ENCODE measurements around the gene NFATC1.
"Not testable (repeated sequence)": the region's sequence is repeated elsewhere in the genome, so short reads cannot be mapped to it uniquely, and the experiment has no call there.

NFATC1 gene

DNA sequence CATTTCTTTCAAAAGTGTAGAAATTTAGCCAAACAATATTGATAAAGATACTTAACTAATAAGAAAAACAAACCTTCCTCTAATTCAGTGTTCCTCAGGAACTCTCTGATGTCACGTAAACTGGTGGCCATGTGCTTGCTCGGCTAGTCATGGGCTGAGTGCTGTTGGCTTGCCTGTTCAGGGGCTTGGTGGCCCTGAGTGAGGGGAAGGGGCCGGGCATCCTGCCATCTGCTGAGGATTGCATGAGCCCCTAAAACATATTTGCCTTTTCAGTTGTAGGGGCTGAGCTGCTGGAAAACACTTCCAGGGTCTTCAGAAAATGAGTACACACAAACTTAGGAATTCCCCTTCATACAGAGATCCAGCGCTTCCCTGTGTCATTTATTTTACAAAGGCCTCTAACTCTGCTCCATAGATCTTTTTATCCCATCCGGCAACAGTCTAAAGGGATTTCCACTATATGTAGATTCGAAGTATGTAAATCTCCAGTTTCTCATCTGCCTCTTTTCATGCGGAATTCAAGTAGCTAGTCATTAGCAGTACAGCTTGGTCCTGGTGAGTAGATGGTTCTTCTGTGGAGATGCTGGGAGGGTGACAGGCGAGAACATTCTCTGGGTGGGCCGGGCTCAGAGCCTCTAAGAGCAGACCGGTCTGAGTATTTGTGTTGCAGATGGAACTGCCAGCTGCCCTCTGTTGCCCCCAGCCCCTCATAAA is 20.1 kb upstream of the NFATC1 start:
- DNase-seq (ENCODE audit: low spot score), result no peak

DNA sequence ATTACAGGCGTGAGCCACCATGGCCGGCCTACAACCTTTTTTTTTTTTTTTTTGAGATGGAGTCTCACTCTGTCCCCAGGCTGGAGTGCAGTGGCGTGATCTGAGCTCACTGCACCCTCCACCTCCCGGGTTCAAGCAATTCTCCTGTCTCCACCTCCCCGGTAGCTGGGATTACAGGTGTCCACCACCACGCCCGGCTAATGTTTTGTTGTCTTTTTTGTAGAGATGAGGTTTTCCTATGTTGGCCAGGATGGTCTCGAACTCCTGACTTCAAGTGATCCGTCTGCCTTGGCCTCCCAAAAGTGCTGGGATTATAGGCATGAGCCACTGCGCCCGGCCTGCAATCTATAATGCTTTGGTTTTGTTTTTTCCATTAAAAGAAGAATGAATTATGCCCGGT is 19.1 kb upstream of the NFATC1 start:
- not testable (repeated sequence) for DNase-seq (ENCODE audit: low spot score)

DNA sequence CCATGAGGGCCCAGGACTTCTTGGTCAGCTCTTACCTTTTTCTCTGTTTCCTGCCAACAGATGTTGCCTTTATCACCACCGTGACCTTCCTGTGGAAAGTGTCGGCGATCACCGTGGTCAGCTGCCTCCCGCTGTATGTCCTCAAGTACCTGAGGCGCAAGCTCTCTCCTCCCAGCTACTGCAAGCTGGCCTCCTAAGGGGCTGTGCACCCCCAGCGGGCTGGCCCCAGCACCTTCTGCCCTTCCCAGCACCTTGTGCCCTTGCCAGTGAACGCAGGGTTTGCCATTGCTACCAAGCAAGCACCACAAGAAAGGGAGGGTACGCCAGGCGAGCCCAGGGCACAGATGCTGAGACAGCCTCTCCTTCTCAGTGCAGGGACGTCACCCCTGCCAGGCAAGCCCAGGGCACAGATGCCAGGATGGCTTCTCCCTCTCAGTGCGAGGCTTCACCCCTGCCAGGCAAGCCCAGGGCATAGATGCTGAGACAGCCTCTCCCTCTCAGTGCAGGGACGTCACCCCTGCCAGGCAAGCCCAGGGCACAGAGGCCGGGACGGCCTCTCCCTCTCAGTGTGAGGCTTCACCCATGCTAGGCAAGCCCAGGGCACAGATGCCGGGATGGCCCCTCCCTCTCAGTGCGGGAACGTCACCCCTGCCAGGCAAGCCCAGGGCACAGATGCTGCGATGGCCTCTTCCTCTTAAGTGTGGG is 18.4 kb upstream of the NFATC1 start:
- no peak for DNase-seq (ENCODE audit: low spot score)

DNA sequence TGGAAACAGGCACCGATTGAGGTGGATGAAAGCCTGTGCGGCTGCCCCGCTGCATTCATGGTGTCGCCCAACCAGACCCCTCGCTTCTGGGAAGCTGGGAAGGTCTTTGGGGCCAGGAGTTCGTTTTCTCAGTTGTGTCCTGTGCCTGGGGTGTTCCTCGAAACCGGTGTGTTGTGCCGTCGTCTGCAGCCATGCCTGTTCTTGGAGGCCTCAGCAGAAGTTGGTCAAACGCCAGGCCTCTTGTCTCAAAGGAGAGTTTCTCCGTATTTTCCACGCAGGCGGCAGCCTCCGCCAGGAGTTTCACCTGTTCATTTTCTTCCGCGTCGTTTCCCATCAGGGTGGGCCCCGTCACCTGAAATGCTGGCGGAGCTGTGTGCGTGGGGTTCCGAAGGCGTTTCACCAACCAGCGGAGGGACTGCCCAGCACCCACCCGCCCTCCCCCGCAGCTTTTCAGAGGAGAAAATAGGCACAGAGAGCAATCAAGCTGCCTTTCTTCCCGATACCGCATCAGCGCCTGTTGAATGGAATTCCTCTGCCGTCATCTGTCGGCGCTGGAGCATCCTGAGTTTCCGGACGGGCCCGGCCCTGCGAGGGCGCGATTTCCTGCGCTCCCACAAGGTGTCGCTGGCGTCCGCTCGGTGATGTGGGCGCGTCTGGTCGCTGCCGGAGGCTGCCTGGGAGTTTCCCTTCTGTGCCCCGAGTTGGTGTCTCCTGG is 17.0 kb upstream of the NFATC1 start:
- DNase-seq (ENCODE audit: low spot score), result peak; percentile 57

DNA sequence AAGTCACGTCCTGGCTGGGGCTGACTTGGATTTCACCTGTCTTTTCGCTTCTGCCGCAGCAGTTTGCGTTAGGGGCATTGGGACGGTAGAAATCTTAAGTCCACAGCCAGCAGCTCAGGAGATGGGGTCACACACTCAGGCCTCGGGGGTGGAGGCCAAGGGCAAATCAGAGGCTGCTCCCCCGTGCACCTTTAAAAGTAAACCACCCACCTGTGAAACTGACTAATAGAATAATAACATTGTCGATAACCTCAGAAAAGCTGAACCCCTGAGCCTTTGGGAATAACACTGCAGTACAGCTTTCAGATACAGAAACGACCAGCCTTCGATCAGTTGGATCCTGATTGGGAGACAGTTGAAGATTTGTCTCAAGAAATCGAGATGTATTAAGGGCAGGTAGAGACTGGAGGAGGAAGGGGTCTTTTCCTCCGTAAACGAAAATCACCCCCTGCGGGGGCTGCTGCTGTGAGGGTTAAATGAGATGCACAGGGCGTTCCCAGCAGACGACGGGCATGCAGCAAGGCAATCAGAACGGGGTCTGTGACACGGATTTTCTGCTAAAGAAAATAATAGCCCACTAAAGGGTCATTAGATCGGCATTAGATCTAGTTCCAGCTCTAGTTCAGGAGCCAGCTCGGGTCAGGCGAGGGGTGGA is 16.4 kb upstream of the NFATC1 start:
- no peak for DNase-seq (ENCODE audit: low spot score)

DNA sequence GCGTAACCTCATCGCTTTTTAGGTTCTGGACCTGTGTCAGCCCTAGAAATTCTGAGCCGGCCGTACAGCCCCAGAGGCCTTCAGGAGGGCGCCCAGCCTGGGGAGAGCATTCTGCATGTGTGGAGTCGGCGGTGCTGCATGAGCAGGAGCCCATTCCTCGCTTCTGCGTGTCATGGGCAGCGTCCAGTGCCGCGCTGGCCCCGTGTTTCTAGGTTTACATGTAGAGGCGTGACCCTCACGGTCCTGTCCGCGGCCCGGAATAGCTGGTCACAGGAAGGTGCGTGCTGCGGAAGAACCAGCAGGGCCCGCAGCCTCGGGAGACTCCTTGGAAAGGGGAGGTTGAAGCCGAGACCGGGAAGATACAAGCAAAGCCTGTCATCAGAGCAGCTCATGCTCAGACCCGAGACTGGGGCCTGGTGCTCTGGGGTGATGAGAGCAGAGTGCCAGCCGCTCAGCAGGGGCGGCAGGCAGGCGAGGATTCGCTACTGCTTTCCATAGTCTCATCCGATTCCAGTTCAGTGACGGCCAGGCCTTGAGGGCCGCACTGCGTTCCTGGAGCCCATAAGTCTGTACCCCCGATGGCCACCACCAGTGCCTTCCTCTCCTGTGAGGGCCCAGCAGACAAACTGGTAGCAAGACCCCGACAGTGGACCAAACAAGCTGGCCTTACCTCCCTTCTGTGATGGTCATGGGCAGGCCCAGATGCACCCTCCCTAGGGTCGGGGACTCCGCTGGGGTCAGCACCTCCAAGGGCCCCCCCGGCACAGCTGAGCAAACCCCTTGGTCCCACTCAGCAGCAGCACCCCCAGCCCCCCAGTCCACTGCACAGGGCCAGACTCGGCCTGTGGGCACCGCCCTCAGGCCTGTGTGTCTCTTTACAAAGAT is 15.6 kb upstream of the NFATC1 start:
- no peak for DNase-seq (ENCODE audit: low spot score)

DNA sequence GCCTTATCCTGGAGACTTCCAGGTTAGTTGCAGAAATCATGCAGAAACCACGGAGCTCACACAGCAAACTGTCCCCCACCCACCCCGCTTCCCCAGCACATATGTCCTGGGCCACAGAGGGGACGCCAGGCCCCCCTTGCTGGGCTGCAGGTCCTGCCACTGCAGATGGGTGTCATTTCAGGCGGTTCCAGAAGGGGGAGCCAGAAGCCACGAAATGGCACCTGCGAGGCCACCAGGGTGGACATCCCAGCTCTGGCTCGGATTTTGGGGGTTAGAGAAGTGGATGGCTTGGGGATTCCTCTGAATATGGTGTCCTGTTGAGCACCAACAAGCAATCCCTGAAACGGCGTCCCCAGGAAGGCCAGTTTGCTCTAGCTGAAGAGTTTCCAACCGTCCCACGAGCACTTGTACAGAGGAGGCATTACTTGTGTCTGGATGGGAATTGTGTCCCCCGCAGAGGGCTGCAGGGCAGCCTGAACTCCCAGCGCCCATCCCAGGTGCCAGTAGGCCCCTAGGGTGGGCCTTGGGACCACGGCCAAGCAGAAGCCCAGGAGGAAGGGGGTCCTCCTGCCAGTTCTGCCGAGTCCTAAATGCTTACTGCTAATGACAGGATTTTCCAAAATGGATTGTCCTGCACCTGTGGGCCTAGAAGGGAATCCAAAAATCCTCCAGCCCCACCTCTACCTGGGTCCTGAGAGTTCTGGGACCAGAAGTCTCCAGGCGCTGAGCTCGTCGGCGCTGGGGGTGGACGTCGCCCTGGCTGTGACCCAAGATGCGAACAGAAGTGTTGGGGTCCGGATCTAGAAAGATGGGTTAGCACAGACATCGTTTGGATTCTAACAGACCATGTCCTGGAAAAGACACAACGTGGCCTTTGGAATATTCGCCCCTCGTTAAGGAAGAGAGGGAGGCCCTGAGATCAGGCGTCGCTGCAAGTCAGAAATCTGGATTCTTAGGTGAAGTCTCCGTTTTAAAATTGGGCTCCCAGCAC is 14.6 kb upstream of the NFATC1 start:
- DNase-seq (ENCODE audit: low spot score), result peak; percentile 54

DNA sequence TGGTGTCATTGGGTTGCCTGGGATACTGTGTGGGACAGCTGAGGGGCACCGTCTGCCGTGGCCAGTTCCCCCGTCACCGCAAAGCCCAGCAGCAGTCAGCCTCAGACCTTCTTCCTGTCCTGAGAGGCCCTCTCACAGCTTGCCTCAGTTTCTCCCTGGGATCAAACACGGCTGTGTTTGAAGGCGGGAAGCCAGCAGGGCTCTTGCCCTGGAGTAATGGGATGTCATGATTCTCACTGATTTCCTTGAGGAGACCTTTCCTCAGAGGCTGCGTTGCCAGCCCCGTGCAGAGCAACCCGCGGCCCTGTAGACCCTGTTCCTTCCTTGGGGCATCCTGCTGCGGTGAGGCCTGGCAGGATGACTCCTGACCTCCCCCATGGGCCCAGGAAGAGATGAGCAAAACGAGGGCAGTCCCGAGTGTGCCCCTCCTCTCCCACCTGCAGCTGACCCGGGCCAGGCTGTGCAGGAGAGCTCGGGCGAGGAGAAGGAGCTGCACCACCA is 13.9 kb upstream of the NFATC1 start:
- DNase-seq (ENCODE audit: low spot score), result no peak

DNA sequence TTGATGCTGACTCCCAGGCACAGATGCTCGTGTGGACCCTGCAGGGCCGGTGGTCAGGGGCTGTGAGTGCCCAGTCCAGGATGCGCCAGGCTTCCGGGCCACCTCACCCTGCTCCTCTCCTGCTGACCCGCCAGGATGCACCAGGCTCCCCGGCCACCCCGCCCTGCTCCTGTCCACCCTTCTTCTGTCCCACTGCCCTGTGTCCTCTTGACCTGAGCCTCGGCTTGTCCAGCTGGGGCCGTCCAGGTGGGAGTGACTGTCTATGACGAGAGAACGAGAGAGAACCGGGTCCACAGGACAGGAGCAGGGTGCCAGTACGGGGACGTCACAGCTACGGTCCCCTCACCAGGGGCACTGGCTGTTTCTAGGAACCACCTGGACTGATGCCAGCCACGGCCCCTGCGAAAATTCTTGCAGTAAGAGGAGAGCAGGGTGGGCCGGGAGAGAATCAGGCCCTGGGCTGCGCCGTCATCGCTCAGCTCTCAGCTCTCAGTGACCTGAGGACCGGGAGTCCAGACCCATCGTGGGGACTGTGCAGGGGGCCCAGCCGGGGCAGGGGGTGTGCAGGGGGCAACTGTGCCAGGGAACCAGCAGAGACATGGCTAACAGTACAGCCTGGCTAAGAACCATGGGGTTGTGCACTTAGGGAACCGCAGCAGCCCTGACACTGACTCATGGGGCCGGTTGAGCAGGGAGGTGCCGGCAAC is 12.9 kb upstream of the NFATC1 start:
- no peak for DNase-seq (ENCODE audit: low spot score)

DNA sequence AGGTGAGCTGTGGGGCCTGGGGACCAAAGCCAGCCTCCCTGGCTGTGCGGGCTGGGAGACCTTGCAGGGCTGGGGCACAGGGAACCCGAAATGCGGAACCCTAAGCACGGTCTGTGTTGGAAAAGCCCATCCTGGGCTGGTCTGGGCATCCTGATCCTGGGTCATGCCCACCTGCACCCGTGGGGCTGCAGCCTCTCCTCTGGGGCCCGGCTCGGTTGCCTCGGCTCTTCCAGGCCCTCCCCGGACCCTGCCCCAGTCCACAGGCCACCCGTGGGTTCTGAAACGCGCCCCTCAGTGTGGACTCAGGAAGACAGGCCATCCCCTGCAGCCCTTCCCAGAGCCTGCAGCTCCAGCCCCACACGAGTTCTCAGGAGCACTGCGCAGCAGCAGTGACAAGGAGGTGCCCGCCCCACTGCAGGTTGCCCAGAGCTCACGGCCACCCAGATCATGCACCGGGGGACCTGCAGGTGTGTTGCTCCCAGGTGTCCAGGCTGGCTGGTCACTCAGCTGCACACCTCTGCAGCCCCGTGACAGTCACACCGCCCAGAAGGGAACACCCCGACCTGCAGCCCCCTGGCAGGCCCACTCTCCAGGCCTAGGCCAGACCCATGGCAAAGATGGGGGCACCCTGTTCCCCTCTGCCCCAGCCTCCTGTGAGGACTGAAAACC is 12.2 kb upstream of the NFATC1 start:
- DNase-seq (ENCODE audit: low spot score), result no peak

DNA sequence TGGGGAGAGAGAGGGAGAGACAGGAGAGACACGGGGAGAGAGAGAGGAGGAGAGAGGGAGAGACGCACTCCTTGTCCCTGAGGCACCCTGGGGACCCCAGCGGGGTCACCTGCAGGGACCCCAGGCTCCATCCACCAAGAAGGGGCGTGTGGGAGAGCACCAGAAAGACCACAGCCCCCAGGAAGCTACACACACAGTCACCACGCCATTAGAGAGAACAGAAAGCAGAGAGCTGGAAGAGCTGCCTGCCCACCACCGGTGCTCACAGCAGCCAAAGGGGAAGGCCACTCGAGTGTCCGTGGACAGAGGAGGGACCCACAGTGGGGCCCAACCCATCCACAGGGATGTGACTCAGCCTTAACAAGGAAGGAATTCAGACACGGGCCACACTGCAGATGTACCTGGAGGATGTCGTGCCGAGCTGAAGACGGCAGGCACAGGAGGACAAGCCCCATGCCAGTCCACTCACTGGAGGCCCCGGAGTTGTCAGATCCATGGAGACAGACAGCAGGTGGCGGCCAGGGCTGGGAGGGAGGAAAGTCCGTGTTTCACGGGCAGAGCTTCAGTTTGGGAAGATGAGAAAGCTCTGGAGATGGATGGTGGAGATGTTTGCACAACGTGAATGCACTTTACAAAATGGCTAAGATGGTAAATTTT is 11.5 kb upstream of the NFATC1 start:
- no peak for DNase-seq (ENCODE audit: low spot score)

DNA sequence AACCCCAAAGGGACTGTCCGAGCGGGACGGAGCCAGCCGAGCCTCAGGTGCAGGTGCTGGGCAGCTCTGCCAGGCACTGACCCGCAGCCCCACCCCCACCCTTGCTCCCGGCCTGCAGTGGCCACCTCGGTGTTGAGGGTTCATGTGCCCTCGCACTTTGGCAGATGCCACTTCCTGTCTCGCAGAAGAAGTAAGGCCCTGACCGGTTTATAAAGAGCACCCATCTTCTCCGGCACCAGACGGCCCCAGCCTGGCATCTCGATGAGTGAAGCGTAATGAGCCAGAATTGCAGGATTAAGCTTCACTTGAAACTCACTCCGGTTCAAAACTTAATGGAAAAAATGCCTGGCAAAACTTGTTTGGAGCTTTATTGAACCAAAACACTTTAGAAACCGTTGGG is 10.9 kb upstream of the NFATC1 start:
- DNase-seq (ENCODE audit: low spot score), result no peak

DNA sequence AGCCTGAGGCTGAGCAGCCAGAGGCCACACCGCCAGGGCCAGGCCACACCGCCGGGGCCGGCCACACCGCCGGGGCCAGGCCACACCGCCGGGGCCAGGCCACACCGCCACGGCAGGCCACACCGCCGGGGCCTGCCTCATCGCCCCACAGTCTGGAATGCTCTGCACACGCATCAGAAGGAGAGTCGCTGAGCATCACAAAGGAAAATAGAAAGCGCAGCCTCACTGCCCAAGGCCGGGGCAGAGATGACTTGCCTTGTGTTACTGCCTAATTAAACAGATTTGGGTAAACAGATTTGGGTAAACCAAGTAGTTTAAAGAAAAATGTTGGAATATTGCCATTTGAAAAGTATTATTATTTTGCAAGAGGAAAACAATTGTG is 10.4 kb upstream of the NFATC1 start:
- DNase-seq (ENCODE audit: low spot score), result no peak

DNA sequence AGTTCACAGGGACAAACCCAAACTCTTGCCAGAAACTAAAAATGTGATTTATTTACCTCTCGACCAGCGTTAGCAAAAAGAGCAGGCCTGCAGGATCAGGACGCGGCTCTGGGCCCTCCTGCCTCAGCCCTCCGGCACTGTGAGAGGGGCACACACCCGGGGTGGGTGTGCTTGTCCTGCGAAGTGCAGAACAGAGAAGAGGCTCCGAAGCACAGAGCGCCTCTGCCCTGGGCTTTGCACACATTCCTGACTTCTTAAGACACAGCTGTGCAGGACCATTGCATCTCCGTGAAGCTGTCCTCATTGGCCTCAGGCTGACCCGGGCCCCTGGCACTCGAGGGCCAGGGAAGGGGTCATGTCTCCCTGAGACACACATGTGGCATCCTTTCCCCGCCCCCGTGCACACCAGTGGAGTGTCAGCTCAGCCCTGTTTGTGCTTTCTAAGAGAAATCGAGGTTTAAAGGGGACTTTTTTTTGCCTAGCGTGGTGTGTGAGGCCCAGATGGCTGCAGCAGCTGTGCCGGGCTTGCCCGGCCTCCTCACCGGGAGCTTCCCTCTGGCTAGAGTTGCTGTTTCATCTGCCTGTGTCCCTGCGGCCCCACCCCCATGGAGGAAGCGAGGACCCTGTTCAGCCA is 9.9 kb upstream of the NFATC1 start:
- DNase-seq (ENCODE audit: low spot score), result no peak

DNA sequence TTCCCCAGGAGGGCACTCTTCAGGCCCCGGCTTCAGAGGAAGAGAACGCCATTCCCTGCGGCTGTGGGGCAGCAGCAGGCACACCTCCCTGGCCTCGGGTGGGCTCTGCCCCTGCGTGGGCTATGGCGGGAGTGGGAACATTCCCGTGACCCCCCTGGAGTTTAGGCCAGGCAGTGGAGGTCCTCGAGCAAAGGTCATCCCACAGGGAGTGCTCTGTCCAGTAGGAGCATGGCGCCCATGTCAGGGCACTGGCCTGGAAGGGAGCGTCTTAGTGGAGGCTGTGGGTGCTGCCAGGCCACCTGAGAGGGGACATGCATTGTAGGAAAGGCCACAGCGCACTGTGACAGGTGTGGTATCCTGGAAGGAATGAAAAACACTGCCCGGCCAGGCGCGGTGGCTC is 9.2 kb upstream of the NFATC1 start:
- DNase-seq (ENCODE audit: low spot score), result no peak

DNA sequence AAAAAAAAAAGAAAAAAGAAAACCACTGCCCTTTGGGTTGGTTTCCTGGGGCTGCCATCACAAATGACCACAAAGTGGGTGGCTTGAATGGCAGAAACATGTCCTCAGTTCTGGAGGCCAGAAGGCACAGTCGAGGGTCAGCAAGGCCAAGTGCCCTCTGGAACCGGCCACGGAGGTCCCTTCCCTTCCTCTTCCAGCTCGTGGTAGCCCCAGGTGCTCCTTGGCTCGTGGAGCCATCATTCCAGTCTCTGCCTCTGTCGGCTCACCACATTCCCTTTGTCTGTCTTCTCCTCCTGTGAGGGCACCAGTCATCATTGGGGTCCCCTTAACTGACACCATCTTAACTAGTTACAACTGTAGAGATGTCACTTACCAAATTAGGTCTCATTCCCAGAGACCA is 8.5 kb upstream of the NFATC1 start:
- no peak for DNase-seq (ENCODE audit: low spot score)

DNA sequence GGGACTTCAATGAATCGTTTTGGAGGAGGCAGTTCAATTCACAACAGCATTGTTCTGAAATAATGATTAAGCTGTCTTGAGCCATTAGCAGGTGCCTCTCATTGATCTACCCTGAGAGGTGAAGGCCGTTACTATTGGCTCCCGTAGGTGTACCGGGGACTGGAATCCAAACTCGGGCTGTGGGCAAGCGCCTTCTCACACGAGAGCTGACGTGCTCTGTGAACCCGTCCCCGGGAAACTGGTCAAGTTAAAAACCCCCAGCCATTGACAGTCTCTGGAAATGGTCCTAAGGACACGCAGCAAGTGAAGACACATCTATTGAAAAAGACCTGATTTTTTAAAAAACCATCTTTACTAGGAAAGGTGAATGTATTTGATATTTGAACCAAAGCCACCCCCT is 8.1 kb upstream of the NFATC1 start:
- no peak for DNase-seq (ENCODE audit: low spot score)

DNA sequence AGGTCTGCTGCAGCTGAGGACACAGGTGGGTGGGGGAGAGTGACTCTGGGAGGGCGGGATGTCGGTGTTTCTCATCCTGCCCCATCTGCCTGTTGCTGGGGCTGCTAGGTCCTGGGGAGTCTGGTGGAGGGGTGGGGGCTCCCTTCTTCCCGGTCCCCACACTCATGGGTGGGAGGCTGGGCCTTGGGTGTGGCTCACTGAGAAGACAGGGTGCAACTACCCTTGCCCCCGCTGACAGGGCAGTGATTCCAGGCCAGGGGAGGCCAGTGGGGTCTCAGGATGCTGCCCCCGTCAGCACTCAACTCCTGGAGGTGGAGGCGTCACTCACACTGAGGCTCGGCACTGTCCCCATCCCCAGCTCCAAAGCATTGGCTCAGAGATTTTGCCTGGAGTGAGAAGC is 7.7 kb upstream of the NFATC1 start:
- DNase-seq (ENCODE audit: low spot score), result no peak

Data from cerebellar cortex (tissue), 1 donor.